GM12878 (cell line): ENCODE data around the gene FSTL1. TPM values are rescaled to one million over a fixed set of nuclear protein-coding genes. Genes with fewer than 3 reads are reported as not detected.

Experiments used
- ATAC-seq: fragments of 200-7000 bp; cut with Tn5 transposase; 3 replicates; pipeline ENCODE4 v1.9.1; 2020; ENCODE audit warnings: mild to moderate bottlenecking, moderate library complexity
- BruUV-seq: library from RNA; stranded (reverse); fragments of 400-500 nt; replicated peaks from 2 replicates; lab custom pipeline; 2021; lab: Mats Ljungman, UMichigan
- CTCF ChIA-PET: fragments of 300-600 bp; sonication (Branson Sonifier 250); formaldehyde crosslinking; extraction: SDS; loops from one replicate; lab custom pipeline; 2021; ENCODE audit warnings: inconsistent platforms; lab: Yijun Ruan, JAX
- POLR2A ChIA-PET: fragments of 350-600 bp; formaldehyde crosslinking; extraction: SDS; loops from one replicate; lab custom pipeline; 2021; ENCODE audit warnings: inconsistent platforms; lab: Charles Lee
- RAD21 ChIA-PET: fragments of 300-600 bp; sonication (Branson Sonifier 250); formaldehyde crosslinking; loops from one replicate; lab custom pipeline; 2023; ENCODE audit warnings: antibody characterized with exemption; ENCODE audit not compliant: unreplicated experiment; lab: Charles Lee
- SMC1A ChIA-PET: fragments of 300-600 bp; sonication (Branson Sonifier 250); formaldehyde crosslinking; loops from one replicate; lab custom pipeline; 2023; ENCODE audit not compliant: unreplicated experiment, uncharacterized antibody; lab: Charles Lee
- DNase-seq: peaks from one replicate; pipeline ENCODE4 v3.0.0-alpha.2; 2011; ENCODE audit warnings: low read depth, low spot score
- FAIRE-seq: peaks from 3 replicates; lab custom pipeline; 2011; peaks lifted over from hg19 to GRCh38; lab: Jason Lieb, UNC
- H2AFZ ChIP-seq: 2 replicates; pipeline ENCODE4 v1.6.0; 2011; ENCODE audit warnings: low read depth, low read length, control low read depth; ENCODE audit not compliant: control insufficient read depth
- H3K27ac ChIP-seq: 2 replicates; pipeline ENCODE4 v1.5.1; 2011; ENCODE audit warnings: control low read depth; ENCODE audit not compliant: control insufficient read depth, insufficient read depth
- H3K27me3 ChIP-seq, 2 experiments: replicated peaks in 1 of 2; 2 replicates each; pipeline versions ENCODE4 v1.6.0 to v1.6.1; 2011; ENCODE audit warnings: low read length in 1 of 2; ENCODE audit not compliant: control insufficient read depth in 2 of 2, insufficient read depth in 2 of 2
- H3K36me3 ChIP-seq, 2 experiments: 2 replicates each; pipeline ENCODE4 v1.5.1; 2011; ENCODE audit warnings: low read length in 1 of 2; ENCODE audit not compliant: control insufficient read depth in 2 of 2, insufficient read depth in 2 of 2
- H3K4me1 ChIP-seq: 2 replicates; pipeline ENCODE4 v1.6.1; 2011; ENCODE audit warnings: mild to moderate bottlenecking, low read length, moderate library complexity, mixed read lengths; ENCODE audit not compliant: control insufficient read depth, insufficient read depth
- H3K4me2 ChIP-seq: 2 replicates; pipeline ENCODE4 v1.6.0; 2011; ENCODE audit warnings: control low read depth; ENCODE audit not compliant: control insufficient read depth, insufficient read depth
- H3K4me3 ChIP-seq: fragments of 200-600 bp; sonication (generic); 2 replicates; pipeline ENCODE4 v1.5.1; 2016
- H3K79me2 ChIP-seq: 2 replicates; pipeline ENCODE4 v1.6.0; 2011; ENCODE audit warnings: low read length; ENCODE audit not compliant: control insufficient read depth, insufficient read depth
- H3K9ac ChIP-seq: 2 replicates; pipeline ENCODE4 v1.8.0; 2011; ENCODE audit warnings: low read length, control low read depth, mixed read lengths; ENCODE audit not compliant: control insufficient read depth, insufficient read depth
- H3K9me3 ChIP-seq: replicated peaks from 3 replicates; pipeline ENCODE4 v1.5.1; 2011; ENCODE audit warnings: mild to moderate bottlenecking, low read length; ENCODE audit not compliant: control insufficient read depth, insufficient read depth
- H4K20me1 ChIP-seq: 2 replicates; pipeline ENCODE4 v1.6.0; 2011; ENCODE audit not compliant: control insufficient read depth, insufficient read depth
- ATF2 ChIP-seq: IDR thresholded peaks from 2 replicates; pipeline ENCODE4 v1.6.1; 2012; ENCODE audit warnings: low read length, inconsistent platforms
- HSF1 ChIP-seq: fragments of 150-350 bp; IDR thresholded peaks from 2 replicates; pipeline ENCODE4 v1.6.1; 2014; ENCODE audit warnings: mild to moderate bottlenecking, low read depth, low read length
- KLF5 ChIP-seq: fragments of 450-650 bp; IDR thresholded peaks from 2 replicates; pipeline ENCODE4 v1.6.1; 2014; ENCODE audit warnings: mild to moderate bottlenecking; ENCODE audit not compliant: partially characterized antibody
- NFYA ChIP-seq: IDR thresholded peaks from 2 replicates; pipeline ENCODE4 v1.6.1; 2011; ENCODE audit warnings: low read depth, mild to moderate bottlenecking, low read length, improper control_type of control experiment, borderline replicate concordance
- POU2F2 ChIP-seq: IDR thresholded peaks from 3 replicates; pipeline ENCODE4 v1.6.1; 2011; ENCODE audit warnings: low read depth, mild to moderate bottlenecking, low read length, borderline replicate concordance
- RAD21 ChIP-seq: IDR thresholded peaks from 2 replicates; pipeline ENCODE4 v1.6.1; 2011; ENCODE audit warnings: mild to moderate bottlenecking, low read depth, low read length, moderate library complexity; ENCODE audit not compliant: insufficient read depth
- TCF3 ChIP-seq: IDR thresholded peaks from 2 replicates; pipeline ENCODE4 v1.6.1; 2012; ENCODE audit warnings: low read depth, mild to moderate bottlenecking, low read length, borderline replicate concordance; ENCODE audit not compliant: insufficient read depth
- WGBS: methylation state at CpG from one replicate; pipeline ENCODE4 v1.1.6; 2016; ENCODE audit warnings: low lambda C conversion rate; ENCODE audit not compliant: insufficient replicate concordance, insufficient coverage; ENCODE audit errors: missing lambda C conversion rate; 5-methylcytosine and 5-hydroxymethylcytosine counted together
- in situ Hi-C: fragments of 300-500 bp; cut with MboI; formaldehyde crosslinking; loops from 9 replicates; pipeline ENCODE4 v1.14.3; 2018; ENCODE audit warnings: mixed read lengths
- intact Hi-C: fragments of 100-400 bp; cut with micrococcal nuclease; formaldehyde crosslinking; loops from one replicate; pipeline ENCODE4 v1.14.2; 2022; ENCODE audit not compliant: unreplicated experiment
- polyA plus RNA-seq, 11 experiments: library from polyadenylated mRNA; depleted of rRNA in 4 of 11; unstranded in 6 of 11; stranded (reverse) in 5 of 11; fragments of >200 nt; fragmentation: Nextera tagmentation in 4 of 11; fragmentation: Illumina TruSeq in 1 of 11; extraction: Ambion mirVana in 4 of 11; extraction: Trizol in 1 of 11; gene quantifications; 1 replicate in 1 of 11; 2 replicates in 10 of 11; pipeline versions ENCODE4 v1.2.1 to v1.2.3, GENCODE V29; 2011 to 2016; ENCODE audit warnings: inconsistent platforms in 2 of 11, missing spikeins in 2 of 11, low read depth in 1 of 11
- total RNA-seq, 4 experiments: library from RNA; depleted of rRNA in 3 of 4; stranded (reverse); fragments of >200 nt in 3 of 4; fragmentation: Illumina TruSeq in 1 of 4; extraction: Trizol in 1 of 4; gene quantifications; 2 replicates each; pipeline versions ENCODE4 v1.2.1 to v1.2.3, GENCODE V29; 2013 to 2021
- TF ChIP-seq, protein P1 (sequence below): IDR thresholded peaks from 2 replicates; pipeline ENCODE4 v1.6.1; 2011; ENCODE audit warnings: low read depth, low read length, improper control_type of control experiment, borderline replicate concordance

FSTL1 gene
- total and polyA plus RNA-seq, 10 of the 15 experiments (the other 5 are each of a cell fraction or from before 2014, with no cell fraction given) = 0.06 to 1.7 (median 0.32) TPM; not detected in 4

DNA sequence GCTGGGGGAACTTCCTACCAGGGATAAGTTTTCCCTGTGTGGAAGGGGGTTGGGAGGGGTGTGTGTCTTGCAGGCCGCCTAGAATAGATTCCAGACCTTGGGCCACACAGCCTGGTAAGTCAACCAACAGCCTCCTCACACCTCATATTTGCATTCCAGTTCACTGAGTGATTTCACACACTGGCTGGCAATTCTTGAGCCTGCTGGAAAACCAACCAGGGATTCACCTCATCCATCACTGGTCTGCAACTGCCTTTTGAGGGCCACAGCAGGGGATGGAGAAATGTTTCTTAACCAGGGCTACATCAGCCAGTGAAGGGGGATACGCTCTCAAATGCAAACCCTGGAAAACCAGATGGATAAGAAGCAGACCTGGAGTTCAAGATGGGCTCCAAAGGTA, 2.0 kb downstream of the FSTL1 start:
- H3K27ac ChIP-seq = no peak overlapping the region
- H3K4me1 ChIP-seq = no peaks in the 10 kb centered on the region
- H3K4me2 ChIP-seq = no peak overlapping the region
- FAIRE-seq (no peak), DNase-seq (no peak), ATAC-seq (no peak)
- H4K20me1 ChIP-seq = no peaks in the 10 kb centered on the region
- peaks cover 9 to 17% of the 10 kb centered on the region in 2 experiments for H3K27me3 ChIP-seq
- no TSS peak for BruUV-seq
- ChIA-PET RAD21 (no interaction called here), CTCF (no interaction called here), POLR2A (no interaction called here), SMC1A (no interaction called here)
- H3K4me3 ChIP-seq = no peak overlapping the region
- H2AFZ ChIP-seq = no peak overlapping the region
- no peak overlapping the region for H3K9ac ChIP-seq
- no peaks in the 10 kb centered on the region for H3K36me3 ChIP-seq
- no peaks in the 10 kb centered on the region for H3K79me2 ChIP-seq
- TF ChIP-seq HSF1 (no peak), RAD21 (no peak), NFYA (no peak), ATF2 (no peak), POU2F2 (no peak), KLF5 (no peak), TCF3 (no peak)
- TF ChIP-seq, protein P1, sequence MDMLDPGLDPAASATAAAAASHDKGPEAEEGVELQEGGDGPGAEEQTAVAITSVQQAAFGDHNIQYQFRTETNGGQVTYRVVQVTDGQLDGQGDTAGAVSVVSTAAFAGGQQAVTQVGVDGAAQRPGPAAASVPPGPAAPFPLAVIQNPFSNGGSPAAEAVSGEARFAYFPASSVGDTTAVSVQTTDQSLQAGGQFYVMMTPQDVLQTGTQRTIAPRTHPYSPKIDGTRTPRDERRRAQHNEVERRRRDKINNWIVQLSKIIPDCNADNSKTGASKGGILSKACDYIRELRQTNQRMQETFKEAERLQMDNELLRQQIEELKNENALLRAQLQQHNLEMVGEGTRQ = no peak
- intact Hi-C loops (no loop called here), in situ Hi-C loops (no loop called here)
- WGBS = 56% methylated on average over 2 of the region's 2 CpGs
- H3K9me3 ChIP-seq = no peaks in the 10 kb centered on the region
